ENCODE data around the gene GRAP.
"Not testable (repeated sequence)": the region's sequence is repeated elsewhere in the genome, so short reads cannot be mapped to it uniquely, and the experiment has no call there.

DNA sequence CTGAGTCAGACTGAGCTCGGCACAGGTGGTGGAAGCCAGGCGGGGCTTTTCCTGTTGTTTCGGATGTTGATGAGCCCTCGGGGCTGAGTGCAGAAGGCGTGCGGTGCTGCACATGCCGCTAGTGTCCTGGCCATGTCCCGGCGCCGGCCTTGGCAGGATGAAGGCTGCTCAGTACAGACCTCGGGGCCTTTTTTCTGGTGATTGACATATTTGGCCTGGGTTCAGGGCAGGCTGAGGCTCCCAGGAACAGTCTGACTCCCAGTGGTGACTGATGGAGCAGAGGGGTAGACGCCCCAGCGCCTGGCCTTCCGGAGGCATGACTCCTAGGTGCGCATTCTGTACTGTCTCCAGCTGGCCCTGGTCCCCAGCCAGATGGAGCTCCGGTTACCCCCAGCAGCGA is 8.8 kb downstream of the GRAP start:
- TF ChIP-seq EZH2 (IDR thresholded peaks at IDR 0.05); FOXP2 (optimal IDR thresholded peaks at IDR 0.05; ENCODE audit: control extremely low read depth, extremely low read length, insufficient read depth): not testable (repeated sequence)

All from SK-N-MC (cell line).